Measurements from ENCODE around the gene MUC20.

DNA sequence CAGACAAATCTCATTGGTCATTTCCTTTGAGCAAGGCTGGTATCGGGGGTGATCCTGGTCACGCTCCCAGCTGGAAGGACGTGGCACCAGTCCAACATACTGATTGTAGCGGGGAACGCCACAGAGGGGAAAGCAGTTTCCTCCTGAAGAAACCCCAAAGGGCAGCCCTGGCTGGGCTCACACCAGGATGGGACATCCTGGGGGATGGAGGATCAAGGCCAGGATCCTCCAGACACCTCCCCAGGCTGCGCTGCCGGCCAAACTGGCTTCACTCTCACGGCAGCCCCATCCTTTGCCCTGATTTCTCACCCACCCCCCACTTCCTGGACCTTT, 36.6 kb downstream of the MUC20 start:
- TF ChIP-seq, protein P1, sequence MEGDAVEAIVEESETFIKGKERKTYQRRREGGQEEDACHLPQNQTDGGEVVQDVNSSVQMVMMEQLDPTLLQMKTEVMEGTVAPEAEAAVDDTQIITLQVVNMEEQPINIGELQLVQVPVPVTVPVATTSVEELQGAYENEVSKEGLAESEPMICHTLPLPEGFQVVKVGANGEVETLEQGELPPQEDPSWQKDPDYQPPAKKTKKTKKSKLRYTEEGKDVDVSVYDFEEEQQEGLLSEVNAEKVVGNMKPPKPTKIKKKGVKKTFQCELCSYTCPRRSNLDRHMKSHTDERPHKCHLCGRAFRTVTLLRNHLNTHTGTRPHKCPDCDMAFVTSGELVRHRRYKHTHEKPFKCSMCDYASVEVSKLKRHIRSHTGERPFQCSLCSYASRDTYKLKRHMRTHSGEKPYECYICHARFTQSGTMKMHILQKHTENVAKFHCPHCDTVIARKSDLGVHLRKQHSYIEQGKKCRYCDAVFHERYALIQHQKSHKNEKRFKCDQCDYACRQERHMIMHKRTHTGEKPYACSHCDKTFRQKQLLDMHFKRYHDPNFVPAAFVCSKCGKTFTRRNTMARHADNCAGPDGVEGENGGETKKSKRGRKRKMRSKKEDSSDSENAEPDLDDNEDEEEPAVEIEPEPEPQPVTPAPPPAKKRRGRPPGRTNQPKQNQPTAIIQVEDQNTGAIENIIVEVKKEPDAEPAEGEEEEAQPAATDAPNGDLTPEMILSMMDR (IDR thresholded peaks at IDR 0.05): no peak
- no peak for TF ChIP-seq POLR2AphosphoS5 (IDR thresholded peaks at IDR 0.05)
